Body of pancreas (tissue), 4 donors: ENCODE results near the gene IFI30. TPM values are rescaled to one million over a fixed set of nuclear protein-coding genes. Genes with fewer than 3 reads are reported as not detected.
A peak's percentile ranks its signal among the peaks of the same experiment; 100 is the strongest.

ENCODE experiments used
- ATAC-seq: fragments of 150-250 bp; one replicate; pipeline ENCODE4 v1.9.1; 2016
- DNase-seq, 4 donors: peaks; one replicate each; pipeline ENCODE4 v3.0.0-alpha.2; 2019
- H3K27ac ChIP-seq, 4 donors: fragments of 200-600 bp; sonication (generic); 1 replicate in 3 of 4; 2 replicates in 1 of 4; pipeline versions ENCODE4 v1.5.1 to v1.6.1; 2016 to 2019; ENCODE audit warnings: mild to moderate bottlenecking in 1 of 4, mixed read lengths in 1 of 4, moderate library complexity in 1 of 4
- H3K27me3 ChIP-seq, 2 donors: fragments of 200-600 bp; sonication (generic); one replicate each; pipeline ENCODE4 v1.6.0; 2016; ENCODE audit warnings: mild to moderate bottlenecking in 1 of 2
- H3K36me3 ChIP-seq, 2 donors: fragments of 200-600 bp; sonication (generic); replicated peaks in 1 of 2; 2 replicates each; pipeline ENCODE4 v1.5.1; 2016; ENCODE audit warnings: low read depth in 2 of 2; ENCODE audit not compliant: insufficient read depth in 1 of 2
- H3K4me1 ChIP-seq: fragments of 200-600 bp; sonication (generic); one replicate; pipeline ENCODE4 v1.6.0; 2016
- H3K4me3 ChIP-seq, 2 donors: fragments of 200-600 bp; sonication (generic); 1 replicate in 1 of 2; 2 replicates in 1 of 2; pipeline ENCODE4 v1.5.1; 2016 to 2019
- H3K9me3 ChIP-seq, 3 donors: fragments of 200-600 bp; sonication (generic); 1 replicate in 2 of 3; 2 replicates in 1 of 3; pipeline ENCODE4 v1.5.1; 2016
- CTCF ChIP-seq, 7 experiments: fragments of 450-650 bp in 4 of 7; fragments of 200-600 bp in 3 of 7; sonication (generic) in 3 of 7; IDR thresholded peaks; one replicate each; pipeline ENCODE4 v1.5.1; 2016 to 2019; ENCODE audit warnings: antibody characterized with exemption in 7 of 7
- POLR2A ChIP-seq, 3 donors: fragments of 450-650 bp; IDR thresholded peaks; one replicate each; pipeline ENCODE4 v1.6.1; 2016; ENCODE audit warnings: antibody characterized with exemption in 3 of 3, mild to moderate bottlenecking in 2 of 3
- WGBS, 2 donors: methylation state at CpG; one replicate each; pipeline ENCODE4 v1.1.5; 2017; 5-methylcytosine and 5-hydroxymethylcytosine counted together
- intact Hi-C: fragments of 100-400 bp; cut with DNase I; formaldehyde crosslinking; loops from one replicate; pipeline ENCODE4 v1.15.1; 2023
- total RNA-seq, 2 donors: library from RNA; depleted of rRNA; stranded (reverse); fragments of >200 nt; gene quantifications; one replicate each; pipeline ENCODE4 v1.1.0, GENCODE V29; 2016

The IFI30 gene
- total RNA-seq, 2 donors from 2014 or later = 30.3 to 32.9 TPM

- ATAC-seq = no peak
- no peaks in the 10 kb centered on the region for H3K27me3 ChIP-seq
These were observed 28.8 kb downstream of the IFI30 start for GRCh38 chr19:18202397-18202777.

GRCh38 chr19:18202778-18203407, 29.3 kb downstream of the IFI30 start:
- Histone ChIP-seq H3K9me3 (no peaks in the 10 kb centered on the region), H3K4me1 (peaks cover 26% of the 10 kb centered on the region), H3K4me3 (peak overlapping the region in 1 of 2 donors; percentile 32), H3K36me3 (no peaks in the 10 kb centered on the region), H3K27ac (peak overlapping the region in 1 of 4 donors; percentile 72), H3K27me3 (no peaks in the 10 kb centered on the region)
- WGBS, 2 donors = 4 to 60% methylated on average over 1 to 32 of the region's 32 CpGs
- no peak for ATAC-seq
- intact Hi-C loops = no loop called here
- DNase-seq = peak in 2 of 4 donors; percentile 16 to 27
- TF ChIP-seq CTCF (IDR thresholded peaks at IDR 0.05) (peak in 1 of 7 experiments; percentile 21), POLR2A (IDR thresholded peaks at IDR 0.05) (no peak)

More at GRCh38 chr19:18202397-18202777, 28.8 kb downstream of the IFI30 start:
- Histone ChIP-seq H3K36me3 (no peaks in the 10 kb centered on the region), H3K9me3 (no peaks in the 10 kb centered on the region), H3K4me1 (peaks cover 26% of the 10 kb centered on the region), H3K27ac (no peak overlapping the region), H3K4me3 (no peak overlapping the region)
- no peak for DNase-seq
- WGBS, 2 donors = 83 to 93% methylated on average over 23 to 24 of the region's 24 CpGs
- intact Hi-C loops = no loop called here
- TF ChIP-seq CTCF (IDR thresholded peaks at IDR 0.05) (no peak), POLR2A (IDR thresholded peaks at IDR 0.05) (no peak)

- 1% methylated on average over 38 of the region's 38 CpGs; no CpG with 5 or more reads in 1 of the 2 donors for WGBS, 2 donors
- Histone ChIP-seq H3K9me3 (no peaks in the 10 kb centered on the region), H3K36me3 (no peaks in the 10 kb centered on the region), H3K4me3 (peak overlapping the region; percentile 32 to 80), H3K4me1 (peaks cover 26% of the 10 kb centered on the region), H3K27me3 (no peaks in the 10 kb centered on the region), H3K27ac (peak overlapping the region; percentile 52 to 81 (median 63))
- peak in 3 of 4 donors; percentile 32 to 46 (median 43) for DNase-seq
- TF ChIP-seq POLR2A (IDR thresholded peaks at IDR 0.05) (no peak), CTCF (IDR thresholded peaks at IDR 0.05) (no peak)
- peak; percentile 4 for ATAC-seq
- intact Hi-C loops = no loop called here
These were observed 29.8 kb downstream of the IFI30 start for GRCh38 chr19:18203408-18203862.

GRCh38 chr19:18203863-18204393, 30.3 kb downstream of the IFI30 start, which contains the start of gene RAB3A:
TSS of gene RAB3A (minus strand) at chr19:18204042. CDS start at chr19:18202740, 1,302 bp downstream.
- intact Hi-C loops = no loop called here
- H3K36me3 ChIP-seq = no peaks in the 10 kb centered on the region
- peak within 1 kb of the TSS; percentile 71 to 95 (median 86) for H3K27ac ChIP-seq
- no peaks in the 10 kb centered on the region for H3K27me3 ChIP-seq
- H3K4me3 ChIP-seq = peak within 1 kb of the TSS; percentile 32 to 80
- peaks cover 26% of the 10 kb centered on the region for H3K4me1 ChIP-seq
- DNase-seq (peak; percentile 100), ATAC-seq (peak; percentile 94)
- H3K9me3 ChIP-seq = no peaks in the 10 kb centered on the region
- TF ChIP-seq CTCF (IDR thresholded peaks at IDR 0.05) (peak in 3 of 7 experiments; percentile 12 to 17 (median 14)), POLR2A (IDR thresholded peaks at IDR 0.05) (peak in 1 of 3 donors; percentile 69)
- 0% methylated on average over 1 to 50 of the region's 50 CpGs for WGBS, 2 donors
